HCEC 1CT (cell line): ENCODE results near the gene CNTN5.

ENCODE experiments used
- DNase-seq: peaks from one replicate; pipeline ENCODE4 v3.0.0-alpha.2; 2017

Gene CNTN5

GRCh38 chr11:99640671-99641070, 619.9 kb downstream of the CNTN5 start:
- no peak for DNase-seq

GRCh38 chr11:99645934-99646333, 625.2 kb downstream of the CNTN5 start:
- no peak for DNase-seq

- no peak for DNase-seq
These were observed 649.4 kb downstream of the CNTN5 start for GRCh38 chr11:99670067-99670676.

GRCh38 chr11:99671808-99672409, 651.2 kb downstream of the CNTN5 start:
- DNase-seq = no peak

- no peak for DNase-seq
These were observed 655.5 kb downstream of the CNTN5 start for GRCh38 chr11:99676292-99676691.

- no peak for DNase-seq
These were observed 661.4 kb downstream of the CNTN5 start for GRCh38 chr11:99682171-99682570.

- DNase-seq = no peak
These were observed 661.9 kb downstream of the CNTN5 start for GRCh38 chr11:99682646-99683045.

- DNase-seq = no peak
These were observed 663.2 kb downstream of the CNTN5 start for GRCh38 chr11:99683933-99684332.

GRCh38 chr11:99686838-99687237, 666.1 kb downstream of the CNTN5 start:
- no peak for DNase-seq

GRCh38 chr11:99687320-99687719, 666.6 kb downstream of the CNTN5 start:
- DNase-seq = peak; percentile 9

GRCh38 chr11:99693941-99694492, 673.3 kb downstream of the CNTN5 start:
- peak; percentile 92 for DNase-seq

GRCh38 chr11:99695106-99695505, 674.4 kb downstream of the CNTN5 start:
- no peak for DNase-seq

GRCh38 chr11:99706848-99707247, 686.1 kb downstream of the CNTN5 start:
- no peak for DNase-seq

- DNase-seq = no peak
These were observed 688.4 kb downstream of the CNTN5 start for GRCh38 chr11:99708928-99709672.

GRCh38 chr11:99716302-99716701, 695.6 kb downstream of the CNTN5 start:
- no peak for DNase-seq

GRCh38 chr11:99718291-99718690, 697.5 kb downstream of the CNTN5 start:
- no peak for DNase-seq

GRCh38 chr11:99739464-99740089, 718.8 kb downstream of the CNTN5 start:
- peak; percentile 31 for DNase-seq

GRCh38 chr11:99742501-99742900, 721.8 kb downstream of the CNTN5 start:
- no peak for DNase-seq

- DNase-seq = no peak
These were observed 739.0 kb downstream of the CNTN5 start for GRCh38 chr11:99759787-99760186.

- DNase-seq = no peak
These were observed 746.1 kb downstream of the CNTN5 start for GRCh38 chr11:99766811-99767210.

GRCh38 chr11:99773646-99774045, 752.9 kb downstream of the CNTN5 start:
- peak; percentile 45 for DNase-seq

GRCh38 chr11:99781074-99781473, 760.3 kb downstream of the CNTN5 start:
- DNase-seq = peak; percentile 5

- DNase-seq = no peak
These were observed 770.6 kb downstream of the CNTN5 start for GRCh38 chr11:99791354-99791753.
